Measurements from ENCODE around the gene UTP4.

Gene UTP4

GRCh38 chr16:69199382-69199781 is 66.9 kb downstream of the UTP4 start:
- FAIRE-seq (no peak), DNase-seq (ENCODE audit: insufficient read length, low spot score) (no peak)

- DNase-seq (ENCODE audit: insufficient read length, low spot score) (no peak), FAIRE-seq (no peak)
Measured at GRCh38 chr16:69201291-69201690, 68.8 kb downstream of the UTP4 start.

GRCh38 chr16:69201787-69202186 is 69.3 kb downstream of the UTP4 start:
- FAIRE-seq (no peak), DNase-seq (ENCODE audit: insufficient read length, low spot score) (no peak)

- FAIRE-seq (no peak), DNase-seq (ENCODE audit: insufficient read length, low spot score) (no peak)
Measured at GRCh38 chr16:69204172-69204571, 71.7 kb downstream of the UTP4 start.

GRCh38 chr16:69209735-69210134 is 77.3 kb downstream of the UTP4 start:
- DNase-seq (ENCODE audit: insufficient read length, low spot score) (no peak), FAIRE-seq (no peak)

GRCh38 chr16:69217433-69217832 is 85.0 kb downstream of the UTP4 start:
- FAIRE-seq: no peak
- no peak for DNase-seq (ENCODE audit: insufficient read length, low spot score)
